Mucosa of descending colon (tissue), 3 donors: ENCODE data around the gene FAAP100. TPM values are rescaled to one million over a fixed set of nuclear protein-coding genes. Genes with fewer than 3 reads are reported as not detected.

Source experiments
- ATAC-seq: fragments of 200-7000 bp; cut with Tn5 transposase; one replicate; pipeline ENCODE4 v1.9.1; 2020; ENCODE audit warnings: mild to moderate bottlenecking, moderate library complexity
- DNase-seq, 3 donors: peaks; one replicate each; pipeline ENCODE4 v3.0.0-alpha.2; 2020
- H3K36me3 ChIP-seq: fragments of 200-600 bp; one replicate; pipeline ENCODE4 v1.8.0; 2021; ENCODE audit warnings: low read depth, mild to moderate bottlenecking
- H3K4me1 ChIP-seq: fragments of 200-600 bp; one replicate; pipeline ENCODE4 v1.8.0; 2021; ENCODE audit warnings: low read depth, mild to moderate bottlenecking
- H3K4me3 ChIP-seq: fragments of 200-600 bp; one replicate; pipeline ENCODE4 v1.8.0; 2021; ENCODE audit warnings: mild to moderate bottlenecking
- H3K9me3 ChIP-seq: fragments of 200-600 bp; one replicate; pipeline ENCODE4 v1.8.0; 2021; ENCODE audit warnings: mild to moderate bottlenecking
- intact Hi-C, 2 donors: fragments of 100-400 bp; cut with DNase I in 1 of 2; cut with micrococcal nuclease in 1 of 2; formaldehyde crosslinking; loops; one replicate each; pipeline versions ENCODE4 v1.11.0 to v1.11.1; 2022; cut with DNase I, micrococcal nuclease
- total RNA-seq, 3 donors: library from RNA; stranded (reverse); fragmentation: NEBNext Ultra II Directional in 2 of 3; extraction: Animal tissue kit (Norgen Biotek cat#: 25700) in 2 of 3; gene quantifications; one replicate each; pipeline versions ENCODE4 v1.2.1 to v1.2.4, GENCODE V29; 2021 to 2023
- TF ChIP-seq, protein P1 (sequence below): fragments of 200-600 bp; IDR thresholded peaks from one replicate; pipeline ENCODE4 v1.8.0; 2022; ENCODE audit warnings: antibody characterized with exemption, mild to moderate bottlenecking
- donor health status: DM: no; HTN: no; CAD: no; lungs with moderate emphysema.
- donor health status: DM: no; HTN: no; CAD: no.
- donor health status: DM: no; HTN: yes; CAD: no.

Gene FAAP100
- total RNA-seq, 3 donors from 2014 or later = 23.2 to 28.9 (median 25.0) TPM

DNA sequence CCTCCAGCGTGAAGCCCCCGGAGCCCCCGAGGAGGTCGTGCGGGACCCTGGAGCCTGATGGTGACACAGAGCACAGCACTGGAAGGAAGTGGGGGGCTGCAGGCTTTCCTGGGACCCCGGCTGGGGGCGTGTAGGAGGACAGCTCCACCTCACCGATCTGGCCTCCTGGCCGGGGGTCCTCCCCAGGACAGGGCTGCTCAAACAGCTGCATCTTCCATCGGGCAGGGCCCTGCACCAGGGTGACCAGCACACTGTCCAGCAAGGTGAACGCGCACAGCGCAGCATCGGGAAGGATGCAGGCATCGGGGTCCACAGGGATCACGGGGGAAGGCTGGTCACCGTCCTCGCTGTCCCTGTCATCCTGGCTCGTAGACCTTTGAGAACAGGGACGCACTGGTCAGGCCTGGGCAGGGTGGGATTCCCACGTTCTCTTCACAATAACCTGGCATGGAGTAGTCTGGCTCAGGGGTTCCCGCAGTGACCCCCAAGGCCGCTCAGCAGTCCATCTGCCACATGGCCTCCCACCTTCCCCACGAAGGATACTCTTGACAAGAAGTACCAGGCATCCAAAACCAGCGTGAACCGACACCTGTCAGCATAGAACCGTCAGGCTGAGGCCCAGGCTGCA lies 1.2 kb downstream of the FAAP100 start:
- Histone ChIP-seq H3K4me1 (peaks cover 20% of the 10 kb centered on the region), H3K4me3 (no peak overlapping the region), H3K36me3 (no peaks in the 10 kb centered on the region), H3K9me3 (no peaks in the 10 kb centered on the region)
- intact Hi-C loops = no loop called here
- TF ChIP-seq, protein P1, sequence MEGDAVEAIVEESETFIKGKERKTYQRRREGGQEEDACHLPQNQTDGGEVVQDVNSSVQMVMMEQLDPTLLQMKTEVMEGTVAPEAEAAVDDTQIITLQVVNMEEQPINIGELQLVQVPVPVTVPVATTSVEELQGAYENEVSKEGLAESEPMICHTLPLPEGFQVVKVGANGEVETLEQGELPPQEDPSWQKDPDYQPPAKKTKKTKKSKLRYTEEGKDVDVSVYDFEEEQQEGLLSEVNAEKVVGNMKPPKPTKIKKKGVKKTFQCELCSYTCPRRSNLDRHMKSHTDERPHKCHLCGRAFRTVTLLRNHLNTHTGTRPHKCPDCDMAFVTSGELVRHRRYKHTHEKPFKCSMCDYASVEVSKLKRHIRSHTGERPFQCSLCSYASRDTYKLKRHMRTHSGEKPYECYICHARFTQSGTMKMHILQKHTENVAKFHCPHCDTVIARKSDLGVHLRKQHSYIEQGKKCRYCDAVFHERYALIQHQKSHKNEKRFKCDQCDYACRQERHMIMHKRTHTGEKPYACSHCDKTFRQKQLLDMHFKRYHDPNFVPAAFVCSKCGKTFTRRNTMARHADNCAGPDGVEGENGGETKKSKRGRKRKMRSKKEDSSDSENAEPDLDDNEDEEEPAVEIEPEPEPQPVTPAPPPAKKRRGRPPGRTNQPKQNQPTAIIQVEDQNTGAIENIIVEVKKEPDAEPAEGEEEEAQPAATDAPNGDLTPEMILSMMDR = no peak
- ATAC-seq (no peak), DNase-seq (peak in 1 of 3 donors; percentile 57)

DNA sequence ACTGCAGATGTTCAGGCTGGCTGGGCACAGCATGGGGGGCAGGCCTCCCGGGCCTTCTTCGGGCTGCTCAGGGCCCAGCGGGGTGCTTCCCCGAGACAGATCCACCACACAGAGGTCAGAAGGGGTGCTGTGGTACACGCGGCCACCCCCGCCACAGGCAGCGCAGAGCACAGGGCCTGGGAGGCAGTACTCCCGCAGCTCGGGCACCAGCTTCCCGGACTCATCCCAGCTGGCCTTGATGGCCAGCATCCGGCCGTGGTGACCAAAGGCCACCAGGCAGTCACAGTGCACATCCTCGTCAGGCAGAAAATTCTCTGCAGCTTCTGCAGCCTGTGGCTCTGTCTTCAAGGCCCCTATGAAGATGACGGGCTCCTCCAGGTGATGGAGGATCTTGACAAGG lies 1.9 kb downstream of the FAAP100 start:
- peaks cover 20% of the 10 kb centered on the region for H3K4me1 ChIP-seq
- H3K36me3 ChIP-seq = no peaks in the 10 kb centered on the region
- DNase-seq = no peak
- no peak for ATAC-seq
- no peak overlapping the region for H3K4me3 ChIP-seq
- TF ChIP-seq, protein P1 = no peak
- H3K9me3 ChIP-seq = no peaks in the 10 kb centered on the region
- intact Hi-C loops = no loop called here

DNA sequence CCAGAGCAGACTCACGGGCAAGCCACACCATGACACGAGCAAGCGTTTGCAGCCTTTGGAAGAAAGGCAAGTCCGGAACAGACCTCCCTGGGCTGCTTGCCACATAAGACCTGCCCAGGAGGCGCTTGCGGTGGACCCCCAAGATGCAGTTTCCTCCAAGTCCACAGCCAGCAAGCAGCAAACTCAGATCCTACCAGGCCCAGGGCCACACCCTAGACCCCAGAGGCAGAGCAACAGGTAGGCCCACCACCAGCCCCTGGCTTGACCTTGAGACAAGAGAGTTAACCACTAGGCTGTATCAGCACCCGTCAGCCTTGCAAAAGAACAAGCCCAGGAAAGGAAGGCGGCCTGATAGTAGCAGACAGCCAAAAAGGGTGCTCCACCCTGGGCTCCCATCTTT lies 2.3 kb downstream of the FAAP100 start:
- no peak for DNase-seq
- Histone ChIP-seq H3K9me3 (no peaks in the 10 kb centered on the region), H3K36me3 (no peaks in the 10 kb centered on the region), H3K4me3 (no peak overlapping the region), H3K4me1 (peaks cover 20% of the 10 kb centered on the region)
- TF ChIP-seq, protein P1 = no peak
- intact Hi-C loops = no loop called here
- ATAC-seq = no peak

DNA sequence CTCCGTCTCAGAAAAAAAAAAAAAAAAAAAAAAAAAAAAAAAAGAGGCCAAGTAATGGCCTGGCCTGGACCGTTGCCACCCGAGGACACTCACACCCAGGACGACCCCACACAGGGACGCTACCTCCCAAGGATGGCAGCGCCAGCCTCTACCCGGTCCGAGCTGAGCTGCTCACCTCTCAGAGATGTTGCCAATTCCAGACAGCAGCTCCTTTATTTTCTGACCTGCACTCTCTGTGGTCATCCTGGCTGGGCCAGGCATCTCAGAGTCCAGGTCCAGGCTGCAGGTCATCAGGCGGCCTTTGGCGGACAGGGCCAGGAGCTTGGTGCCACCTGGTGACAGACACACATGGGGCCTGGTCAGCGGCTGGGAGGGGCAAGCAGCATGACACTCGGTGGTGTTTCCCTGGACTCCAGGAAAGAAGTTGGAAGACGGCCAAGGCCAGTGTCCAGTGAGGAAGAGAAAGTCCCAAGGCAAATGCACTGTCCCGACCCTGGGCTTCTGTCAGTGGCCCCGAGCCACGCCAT lies 3.1 kb downstream of the FAAP100 start:
- TF ChIP-seq, protein P1 = no peak
- H3K36me3 ChIP-seq = no peaks in the 10 kb centered on the region
- DNase-seq = no peak
- H3K4me3 ChIP-seq = no peak overlapping the region
- H3K9me3 ChIP-seq = no peaks in the 10 kb centered on the region
- intact Hi-C loops = no loop called here
- H3K4me1 ChIP-seq = peaks cover 17% of the 10 kb centered on the region
- ATAC-seq = no peak

DNA sequence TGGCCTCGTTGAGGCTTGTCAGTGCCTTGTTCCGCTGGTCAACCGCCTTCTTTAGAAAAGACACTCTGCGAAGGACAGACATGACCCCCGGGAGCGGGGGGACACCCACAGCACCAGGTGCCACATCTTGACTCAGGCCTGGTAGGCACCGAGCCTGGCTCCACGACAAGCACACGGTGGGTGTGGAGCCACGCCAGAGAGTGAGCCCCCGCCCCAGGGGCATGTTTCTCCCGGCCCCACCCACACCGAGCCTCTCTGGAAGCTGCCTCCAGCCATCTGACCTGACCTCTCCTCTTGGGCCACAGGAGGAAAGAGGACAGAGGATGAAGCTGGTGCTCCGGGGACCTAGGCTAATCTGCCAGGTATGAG lies 4.6 kb downstream of the FAAP100 start:
- H3K9me3 ChIP-seq = no peaks in the 10 kb centered on the region
- ATAC-seq = no peak
- H3K4me3 ChIP-seq = no peak overlapping the region
- no peak for DNase-seq
- H3K36me3 ChIP-seq = no peaks in the 10 kb centered on the region
- H3K4me1 ChIP-seq = peaks cover 7% of the 10 kb centered on the region
- intact Hi-C loops = no loop called here
- TF ChIP-seq, protein P1 = no peak
